Pons (tissue), 1 donor: Measurements from ENCODE around the gene TAF11.
"Not testable (repeated sequence)": the region's sequence is repeated elsewhere in the genome, so short reads cannot be mapped to it uniquely, and the experiment has no call there.

Experiments used
- DNase-seq: peaks from one replicate; pipeline ENCODE4 v3.0.0-alpha.2; 2016; ENCODE audit warnings: low spot score

The TAF11 gene

DNA sequence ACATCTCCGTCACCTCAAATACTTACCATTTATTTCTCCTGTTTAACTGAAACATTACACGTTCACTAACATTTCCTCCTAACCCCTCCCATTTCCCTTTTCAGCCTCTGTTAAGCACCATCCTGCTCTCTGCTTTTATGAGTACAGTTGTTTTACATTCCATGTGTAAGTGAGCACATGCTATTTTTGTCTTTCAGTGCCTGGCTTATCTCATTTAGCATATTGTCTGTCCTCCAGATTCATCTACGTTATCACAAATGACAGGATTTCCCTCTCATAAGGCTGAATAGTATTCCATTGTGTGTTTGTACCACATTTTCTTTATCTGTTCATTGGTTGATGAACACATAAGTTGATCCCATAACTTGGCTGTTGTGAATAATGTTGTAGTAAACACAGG lies 22.7 kb downstream of the TAF11 start:
- DNase-seq = no peak

DNA sequence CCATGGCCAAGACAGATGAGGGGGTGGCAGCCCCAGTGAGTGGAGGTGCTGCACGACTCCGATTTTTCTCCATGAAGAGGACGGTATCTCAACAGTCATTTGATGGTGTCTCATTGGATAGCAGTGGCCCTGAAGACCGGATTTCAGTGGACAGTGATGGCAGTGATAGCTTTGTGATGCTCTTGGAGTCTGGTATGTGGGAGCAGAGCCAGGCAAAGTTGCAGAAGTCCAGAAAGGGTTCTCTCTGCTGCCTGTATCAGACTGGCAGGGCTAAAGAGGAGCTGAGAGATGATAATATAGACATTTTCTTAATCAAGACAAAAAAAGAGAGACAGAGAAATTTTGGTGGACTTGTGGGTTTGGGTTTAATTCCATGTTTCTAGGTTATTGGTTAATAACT lies 23.8 kb downstream of the TAF11 start:
- no peak for DNase-seq

DNA sequence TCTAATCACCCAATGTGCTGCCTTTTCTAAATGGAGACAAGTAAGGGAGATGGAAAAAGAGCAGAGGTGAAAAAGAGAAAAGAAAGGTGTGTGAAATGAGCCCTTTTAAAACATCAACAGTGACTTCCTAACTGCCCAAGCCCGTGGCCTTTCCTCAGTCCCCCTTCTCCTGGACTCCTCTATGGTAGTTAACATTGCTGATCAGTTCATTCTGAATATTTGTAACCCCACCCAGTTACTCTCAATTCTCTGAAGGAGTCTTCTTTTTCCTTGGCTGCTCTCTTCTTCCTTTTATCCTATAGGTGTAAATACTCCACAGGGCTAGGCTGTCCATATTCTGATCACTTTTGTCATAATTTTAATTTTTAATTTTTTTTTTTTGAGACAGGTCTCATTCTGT lies 27.1 kb downstream of the TAF11 start:
- no peak for DNase-seq

DNA sequence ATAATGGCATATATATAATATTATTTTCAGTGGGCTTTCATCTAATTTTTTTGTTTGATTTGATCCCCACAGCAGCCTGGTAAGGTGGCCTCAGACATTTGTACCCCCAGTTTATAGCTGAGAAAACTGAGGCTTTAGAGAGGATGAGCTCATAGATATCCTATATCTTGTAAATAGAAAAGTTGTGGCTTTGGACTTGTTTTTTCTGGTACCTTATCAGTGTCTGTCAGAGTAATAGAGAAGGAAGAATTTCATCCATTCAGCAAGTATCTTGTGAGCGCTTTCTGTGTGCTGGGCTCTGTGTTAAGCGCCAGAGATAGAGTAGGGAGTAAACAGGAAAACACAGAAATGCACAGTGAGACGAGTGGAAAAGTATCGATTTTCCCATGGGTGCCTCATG lies 27.9 kb downstream of the TAF11 start:
- no peak for DNase-seq

DNA sequence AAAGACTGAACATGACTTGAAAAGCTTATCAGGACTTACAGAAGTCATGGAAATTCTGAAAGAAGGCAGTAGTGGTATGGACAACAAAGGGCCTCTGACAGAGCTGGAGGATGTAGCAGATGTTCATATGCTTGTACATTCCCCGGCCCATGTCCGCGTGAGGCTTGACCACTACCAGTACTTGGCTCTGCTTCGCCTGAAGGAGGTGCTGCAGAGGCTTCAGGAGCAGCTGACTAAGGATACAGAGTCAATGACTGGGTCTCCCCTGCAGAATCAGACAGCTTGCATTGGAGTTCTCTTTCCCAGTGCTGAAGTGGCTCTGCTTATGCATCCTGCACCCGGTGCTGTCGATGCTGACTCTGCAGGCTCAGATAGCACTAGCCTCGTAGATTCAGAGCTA lies 29.2 kb downstream of the TAF11 start:
- DNase-seq = no peak

DNA sequence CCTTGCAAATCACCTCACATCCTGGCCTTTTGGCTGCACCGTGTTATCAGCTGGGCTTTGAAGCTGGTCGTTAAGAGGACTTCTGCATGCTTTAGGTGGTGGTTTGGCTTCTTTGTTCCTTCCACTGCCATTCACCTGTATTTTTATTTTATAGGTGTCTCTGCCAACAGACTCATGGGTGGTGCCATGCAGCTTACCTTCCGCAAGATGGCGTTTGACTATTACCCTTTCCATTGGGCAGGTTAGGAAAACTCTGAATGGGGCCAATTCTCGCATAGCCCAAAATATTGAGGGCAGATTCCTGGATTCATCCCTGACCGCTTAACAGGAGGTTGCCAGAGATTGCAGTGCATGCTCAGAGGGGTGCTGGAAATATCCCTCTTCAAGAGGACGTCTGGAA lies 32.4 kb downstream of the TAF11 start:
- no peak for DNase-seq

DNA sequence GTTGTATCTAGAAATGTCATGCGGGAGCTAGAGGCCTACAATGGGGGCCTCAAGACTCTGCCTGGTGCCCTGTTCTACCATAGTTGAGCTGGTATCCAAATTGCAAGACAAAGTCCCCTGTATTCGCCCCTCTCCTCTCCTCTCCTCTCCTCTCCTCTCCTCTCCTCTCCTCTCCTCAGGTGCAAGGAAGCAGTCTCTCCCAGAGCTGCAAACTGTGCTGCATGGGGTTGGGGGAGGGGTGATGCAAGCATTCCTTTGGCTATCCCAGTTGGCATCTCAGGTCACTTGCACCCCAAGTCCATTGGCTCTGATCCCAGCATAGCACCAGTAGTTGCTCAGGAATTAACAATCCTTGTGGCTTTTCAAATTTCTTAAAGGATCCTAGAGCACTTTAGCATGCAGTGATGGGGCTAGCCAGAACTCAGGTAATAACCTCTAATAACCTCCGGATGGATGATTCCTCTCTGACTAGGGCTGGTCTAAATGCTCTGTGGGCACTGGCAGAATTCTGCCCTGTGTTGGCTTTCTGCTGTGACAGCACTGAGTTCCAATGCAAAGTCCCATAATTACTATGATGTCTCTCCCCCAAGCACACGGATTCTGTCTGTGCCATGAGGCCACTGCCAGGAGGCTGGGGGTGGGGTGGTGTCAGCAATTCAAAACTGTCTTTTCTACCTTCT lies 35.3 kb downstream of the TAF11 start:
- no peak for DNase-seq

DNA sequence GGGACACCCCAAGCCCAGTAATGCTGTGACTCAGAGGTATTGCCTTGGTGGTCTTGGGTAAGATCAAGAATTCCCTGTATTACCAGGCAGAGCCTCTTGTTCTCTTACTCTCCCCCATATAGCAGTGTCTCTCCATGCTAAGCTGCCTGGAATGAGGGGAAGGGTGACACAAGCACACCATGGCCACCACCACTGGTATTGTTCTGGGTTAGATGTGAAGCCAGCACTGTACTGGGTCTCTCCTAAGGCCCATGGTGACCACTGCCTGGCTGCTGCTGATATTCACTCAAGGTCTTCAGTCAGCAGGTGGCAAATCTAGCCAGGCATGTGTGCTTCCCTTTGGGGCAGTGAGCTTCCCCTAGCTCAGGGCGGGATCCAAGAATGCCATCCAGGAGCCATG lies 36.5 kb downstream of the TAF11 start:
- DNase-seq = no peak

DNA sequence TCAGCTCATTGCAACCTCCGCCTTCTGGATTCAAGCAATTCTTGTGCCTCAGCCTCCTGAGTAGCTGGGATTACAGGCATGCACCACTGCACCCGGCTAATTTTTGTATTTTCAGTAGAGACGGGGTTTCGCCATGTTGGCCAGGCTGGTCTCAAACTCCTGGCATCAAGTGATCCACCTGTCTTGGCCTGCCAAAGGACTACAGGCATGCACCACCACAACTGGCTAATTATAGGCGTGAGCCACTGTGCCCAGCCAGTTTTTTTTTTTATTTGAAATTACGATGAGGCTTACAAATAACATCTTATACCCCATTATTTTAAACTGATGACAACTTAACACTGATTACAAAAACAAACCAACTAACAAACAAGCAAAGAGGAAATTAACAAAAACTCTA lies 38.8 kb downstream of the TAF11 start:
- not testable (repeated sequence) for DNase-seq

DNA sequence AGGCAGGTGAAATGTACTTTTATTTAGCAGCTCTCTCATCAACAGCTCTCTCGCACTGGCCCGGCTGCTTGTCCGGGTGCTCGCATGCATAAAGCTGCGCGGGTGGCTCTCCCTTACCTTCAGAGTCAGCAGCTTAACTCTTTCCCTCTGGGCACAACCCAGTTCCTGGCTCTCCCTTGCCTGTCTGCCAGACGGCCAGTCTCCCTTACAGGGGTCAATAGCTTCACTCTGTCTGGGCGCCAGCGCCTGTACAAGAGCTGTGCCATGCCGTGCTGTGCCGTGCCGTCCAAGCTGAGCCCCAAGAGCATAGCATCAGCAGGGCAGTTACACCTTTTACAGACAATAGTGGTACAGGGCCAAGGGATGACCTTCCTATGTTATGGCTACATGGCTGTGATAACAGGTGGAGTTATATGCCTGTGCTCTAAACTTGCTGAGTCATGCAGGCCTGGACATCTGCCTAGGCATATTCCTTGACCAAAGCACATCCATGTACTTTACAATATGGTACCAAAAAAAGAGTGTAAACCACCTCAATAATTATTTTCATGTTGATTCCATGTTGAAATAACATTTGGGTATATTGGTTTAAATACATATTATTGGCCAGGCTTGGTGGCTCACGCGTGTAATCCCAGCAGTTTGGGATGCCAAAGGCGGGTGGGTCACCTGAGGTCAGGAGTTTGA lies 48.0 kb downstream of the TAF11 start:
- DNase-seq = no peak

DNA sequence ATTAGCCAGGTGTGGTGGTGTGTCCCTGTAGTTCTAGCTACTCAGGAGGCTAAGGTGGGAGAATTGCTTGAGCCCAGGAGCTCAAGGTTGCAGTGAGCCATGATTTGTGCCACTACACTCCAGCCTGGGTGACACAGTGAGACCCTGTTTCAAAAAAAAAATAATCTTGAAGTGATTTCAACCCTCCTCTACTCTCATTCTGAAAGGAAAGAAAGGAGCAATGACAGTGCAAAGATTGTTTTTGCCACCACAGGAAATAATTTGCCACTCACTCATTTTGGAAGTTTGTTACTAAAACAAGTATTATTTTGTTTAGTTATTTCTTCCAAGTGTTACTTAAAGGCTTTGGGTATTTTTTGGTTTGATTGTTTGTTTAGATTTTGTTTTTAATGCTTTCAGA lies 50.3 kb downstream of the TAF11 start:
- DNase-seq = no peak

DNA sequence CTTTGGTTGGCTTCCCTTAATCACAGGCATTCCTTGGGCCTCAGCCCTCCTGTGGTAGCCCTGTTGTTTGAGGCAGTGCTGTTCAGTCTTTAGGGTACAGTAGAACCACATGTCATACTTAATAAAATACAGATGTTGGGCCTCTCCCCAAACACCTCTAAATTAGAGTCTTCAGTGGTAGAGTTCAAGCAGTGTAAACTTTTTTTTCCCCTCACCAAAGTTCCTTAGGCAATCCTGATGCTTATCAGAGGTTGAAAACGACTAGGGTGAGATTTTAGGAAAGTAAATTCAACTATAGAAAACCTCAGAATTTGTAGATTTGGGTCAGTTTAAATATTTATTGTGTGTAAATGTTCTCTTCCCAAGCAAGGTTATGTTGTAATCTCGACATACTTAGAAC lies 51.4 kb downstream of the TAF11 start:
- no peak for DNase-seq

DNA sequence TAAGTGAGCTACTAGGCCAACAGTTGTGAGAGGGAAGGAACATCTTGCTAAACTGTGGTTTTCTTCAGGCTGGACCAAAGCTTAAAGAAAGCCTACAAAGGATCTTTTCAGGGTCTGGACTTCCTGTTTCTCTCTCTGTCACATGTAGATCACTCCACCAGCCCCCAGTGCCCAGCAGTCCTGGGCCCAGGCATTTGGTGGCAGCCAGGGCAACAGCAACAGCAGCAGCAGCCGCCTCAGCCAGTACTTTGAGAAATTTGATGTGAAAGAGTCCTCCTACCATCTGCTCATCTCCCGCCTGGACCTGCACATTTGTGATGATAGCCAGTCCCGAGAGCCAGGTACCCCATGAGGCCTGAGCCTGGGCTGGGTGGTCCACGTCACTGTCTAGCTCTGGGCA lies 51.8 kb downstream of the TAF11 start:
- peak; percentile 67 for DNase-seq

DNA sequence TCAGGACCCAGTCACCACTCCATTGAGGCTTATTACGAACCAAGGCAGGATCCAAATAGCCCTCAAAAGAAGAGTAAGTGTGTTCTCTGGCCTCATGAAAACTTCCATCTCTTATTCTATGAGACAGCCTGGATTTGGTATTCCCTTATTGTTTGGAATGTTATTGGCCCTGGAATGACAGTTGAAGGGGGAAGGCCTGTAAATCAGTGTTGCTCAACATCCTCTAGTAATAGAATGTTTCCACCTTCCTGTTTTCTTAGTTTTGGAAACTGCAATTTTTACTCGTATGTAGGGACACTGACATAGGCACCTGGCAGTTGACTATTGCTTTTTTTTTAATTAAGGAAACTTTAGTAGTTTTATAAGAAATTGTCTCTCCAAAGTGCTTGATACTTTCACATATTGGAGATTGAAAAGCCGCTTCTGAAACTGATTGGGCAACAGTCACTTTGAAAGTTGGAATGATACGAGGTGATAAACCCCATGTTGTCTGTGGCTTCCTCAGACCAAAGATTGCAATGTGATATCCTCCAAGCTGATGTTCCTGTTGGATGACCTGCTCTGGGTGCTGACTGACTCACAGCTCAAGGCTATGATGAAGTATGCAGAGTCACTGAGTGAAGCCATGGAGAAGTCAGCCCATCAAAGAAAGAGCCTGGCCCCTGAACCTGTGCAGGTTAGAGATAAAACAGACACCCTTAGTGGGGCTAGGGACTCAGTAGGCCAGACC lies 52.9 kb downstream of the TAF11 start:
- peak; percentile 12 for DNase-seq

DNA sequence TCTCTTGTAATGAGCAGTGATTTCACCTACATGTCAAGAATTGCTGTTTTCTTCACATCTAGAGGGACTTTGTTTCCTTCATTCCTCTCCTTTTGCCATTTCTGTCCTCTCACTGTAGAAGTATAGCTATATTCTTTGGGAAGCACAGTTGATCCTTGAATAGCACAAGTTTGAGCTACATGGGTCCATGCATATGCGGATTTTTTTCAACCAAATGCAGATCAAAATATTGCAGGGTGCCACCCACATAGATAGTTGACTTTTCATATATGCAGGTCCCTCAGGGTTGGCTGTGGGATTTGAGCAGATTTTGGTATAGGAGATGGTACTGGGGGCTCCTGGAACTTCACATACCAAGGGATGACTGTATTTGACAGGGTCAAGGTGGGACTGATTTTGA lies 54.9 kb downstream of the TAF11 start:
- DNase-seq = no peak

DNA sequence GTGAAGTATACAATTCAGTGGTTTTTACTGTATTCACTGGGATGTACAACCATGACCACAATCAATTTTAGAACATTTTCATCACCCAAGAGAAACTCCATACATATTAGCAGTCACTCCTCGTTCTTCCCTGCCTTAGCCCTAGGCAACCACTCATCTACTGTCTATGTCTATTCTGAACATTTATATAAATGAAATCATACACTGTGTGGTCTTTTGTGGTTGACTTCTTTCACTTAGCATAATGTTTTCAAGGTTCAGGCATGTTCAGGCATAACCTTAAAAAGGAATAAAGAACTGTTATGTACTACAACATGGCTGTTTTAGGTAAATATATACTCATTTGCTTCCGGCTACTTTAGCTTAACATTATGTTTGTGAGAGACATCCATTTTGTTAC lies 58.7 kb downstream of the TAF11 start:
- no peak for DNase-seq
